ENCODE data around the gene PDE4D.

DNA sequence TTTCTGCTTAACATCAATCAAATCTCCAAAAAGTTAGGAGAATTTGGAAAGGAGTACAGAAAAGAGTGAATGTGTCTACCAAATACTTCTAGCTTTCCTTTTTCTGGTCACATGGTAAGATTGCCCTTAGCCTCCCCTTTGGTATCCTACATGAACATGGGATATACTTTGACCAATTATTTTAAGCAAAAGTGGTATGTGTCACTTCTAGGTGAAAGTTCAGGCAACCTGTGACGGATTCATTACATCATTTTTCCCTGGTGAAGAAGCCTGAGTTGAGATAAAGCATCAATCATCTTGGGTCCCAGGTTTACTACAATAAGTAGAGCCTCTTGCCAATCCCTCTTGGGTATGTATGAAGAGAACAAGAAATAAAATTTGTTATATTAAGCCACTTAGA, 419.2 kb downstream of the PDE4D start:
- TF ChIP-seq, protein P1, sequence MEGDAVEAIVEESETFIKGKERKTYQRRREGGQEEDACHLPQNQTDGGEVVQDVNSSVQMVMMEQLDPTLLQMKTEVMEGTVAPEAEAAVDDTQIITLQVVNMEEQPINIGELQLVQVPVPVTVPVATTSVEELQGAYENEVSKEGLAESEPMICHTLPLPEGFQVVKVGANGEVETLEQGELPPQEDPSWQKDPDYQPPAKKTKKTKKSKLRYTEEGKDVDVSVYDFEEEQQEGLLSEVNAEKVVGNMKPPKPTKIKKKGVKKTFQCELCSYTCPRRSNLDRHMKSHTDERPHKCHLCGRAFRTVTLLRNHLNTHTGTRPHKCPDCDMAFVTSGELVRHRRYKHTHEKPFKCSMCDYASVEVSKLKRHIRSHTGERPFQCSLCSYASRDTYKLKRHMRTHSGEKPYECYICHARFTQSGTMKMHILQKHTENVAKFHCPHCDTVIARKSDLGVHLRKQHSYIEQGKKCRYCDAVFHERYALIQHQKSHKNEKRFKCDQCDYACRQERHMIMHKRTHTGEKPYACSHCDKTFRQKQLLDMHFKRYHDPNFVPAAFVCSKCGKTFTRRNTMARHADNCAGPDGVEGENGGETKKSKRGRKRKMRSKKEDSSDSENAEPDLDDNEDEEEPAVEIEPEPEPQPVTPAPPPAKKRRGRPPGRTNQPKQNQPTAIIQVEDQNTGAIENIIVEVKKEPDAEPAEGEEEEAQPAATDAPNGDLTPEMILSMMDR (IDR thresholded peaks at IDR 0.05): no peak
- TF ChIP-seq POLR2A (IDR thresholded peaks at IDR 0.05): no peak

Measured in heart left ventricle (tissue), 13 donors.